GM12878 (cell line): Measurements from ENCODE around the gene IGF1R.

Experiments used
- ASH2L ChIP-seq: fragments of 300-600, 200-600 bp; sonication (generic); IDR thresholded peaks from 2 replicates; pipeline ENCODE4 v1.6.1; 2017; ENCODE audit warnings: low read depth, mild to moderate bottlenecking, borderline replicate concordance
- ATF3 ChIP-seq: IDR thresholded peaks from 2 replicates; pipeline ENCODE4 v1.6.1; 2011; ENCODE audit warnings: low read depth, mild to moderate bottlenecking, low read length, moderate library complexity, borderline replicate concordance; ENCODE audit errors: extremely low read depth
- CTCF ChIP-seq, 3 experiments: IDR thresholded peaks in 2 of 3; conservative IDR thresholded peaks in 1 of 3; 2 replicates each; pipeline ENCODE4 v1.5.1; 2011; ENCODE audit warnings: low read depth in 3 of 3, low read length in 3 of 3, mild to moderate bottlenecking in 3 of 3, control low read depth in 2 of 3, moderate library complexity in 2 of 3, inconsistent platforms in 1 of 3, mixed read lengths in 1 of 3; ENCODE audit not compliant: control insufficient read depth in 2 of 3, insufficient read depth in 1 of 3; ENCODE audit errors: extremely low read depth in 1 of 3
- E2F8 ChIP-seq: fragments of 450-650 bp; IDR thresholded peaks from 2 replicates; pipeline ENCODE4 v1.6.1; 2018; ENCODE audit warnings: mild to moderate bottlenecking, low read depth, moderate library complexity; ENCODE audit not compliant: partially characterized antibody
- EGR1 ChIP-seq, 2 experiments: IDR thresholded peaks; 1 replicate in 1 of 2; 2 replicates in 1 of 2; pipeline ENCODE4 v1.6.1; 2011 to 2012; ENCODE audit warnings: low read depth in 2 of 2, low read length in 2 of 2, borderline replicate concordance in 1 of 2, mild to moderate bottlenecking in 1 of 2, moderate library complexity in 1 of 2
- EP300 ChIP-seq, 2 experiments: fragments of 150-350 bp in 1 of 2; IDR thresholded peaks; 2 replicates each; pipeline ENCODE4 v1.6.1; 2011 to 2012; ENCODE audit warnings: low read depth in 2 of 2, low read length in 2 of 2, borderline replicate concordance in 1 of 2, improper control_type of control experiment in 1 of 2, inconsistent platforms in 1 of 2; ENCODE audit not compliant: control insufficient read depth in 1 of 2
- MAX ChIP-seq: IDR thresholded peaks from 2 replicates; pipeline ENCODE4 v1.6.1; 2012; ENCODE audit warnings: low read depth, low read length, improper control_type of control experiment
- RAD51 ChIP-seq: fragments of 450-650 bp; IDR thresholded peaks from 2 replicates; pipeline ENCODE4 v1.6.1; 2016; ENCODE audit warnings: moderate library complexity, mild to moderate bottlenecking, inconsistent platforms
- RBBP5 ChIP-seq: fragments of 200-600 bp; sonication (generic); conservative IDR thresholded peaks from 2 replicates; pipeline ENCODE4 v1.6.1; 2016
- REST ChIP-seq: IDR thresholded peaks from 2 replicates; pipeline ENCODE4 v1.6.1; 2012; ENCODE audit warnings: mild to moderate bottlenecking, low read depth, low read length
- RFX5 ChIP-seq: IDR thresholded peaks from 2 replicates; pipeline ENCODE4 v1.6.1; 2011; ENCODE audit warnings: low read depth, low read length, improper control_type of control experiment
- TARDBP ChIP-seq: IDR thresholded peaks from 2 replicates; pipeline ENCODE4 v1.6.1; 2016; ENCODE audit warnings: borderline replicate concordance

- no peak for TF ChIP-seq CTCF (IDR thresholded peaks at IDR 0.05 in 2 of 3, conservative IDR thresholded peaks at IDR 0.05 in 1 of 3; ENCODE audit: control insufficient read depth in 2 of 3, extremely low read depth in 1 of 3, insufficient read depth in 1 of 3, low read depth in 3 of 3, low read length in 3 of 3)
- TF ChIP-seq ASH2L = no peak
- TF ChIP-seq MAX = no peak
- no peak for TF ChIP-seq ATF3
- no peak for TF ChIP-seq TARDBP
- no peak for TF ChIP-seq E2F8
- TF ChIP-seq RBBP5 = no peak
- no peak for TF ChIP-seq EGR1 (IDR thresholded peaks at IDR 0.05; ENCODE audit: borderline replicate concordance in 1 of 2, low read depth in 2 of 2, low read length in 2 of 2)
- TF ChIP-seq EP300 (IDR thresholded peaks at IDR 0.05; ENCODE audit: borderline replicate concordance in 1 of 2, control insufficient read depth in 1 of 2, low read depth in 2 of 2, low read length in 2 of 2) = no peak
- no peak for TF ChIP-seq REST
- no peak for TF ChIP-seq RAD51
- TF ChIP-seq RFX5 = no peak
Observed at GRCh38 chr15:98786717-98787116, 138.4 kb downstream of the IGF1R start.
